C4-2B (cell line): ENCODE measurements around the gene LAMB2.

ENCODE experiments used
- H3K27ac ChIP-seq: fragments of 450-650 bp; 2 replicates; pipeline ENCODE4 v1.5.1; 2017
- CTCF ChIP-seq: fragments of 450-650 bp; conservative IDR thresholded peaks from 2 replicates; pipeline ENCODE4 v1.5.1; 2017; ENCODE audit warnings: mild to moderate bottlenecking
- ZFX ChIP-seq: fragments of 450-650 bp; IDR thresholded peaks from 2 replicates; pipeline ENCODE4 v1.6.1; 2017

LAMB2 gene

GRCh38 chr3:49081429-49081828 lies 51.4 kb downstream of the LAMB2 start:
- no peak overlapping the region for H3K27ac ChIP-seq
- TF ChIP-seq CTCF (no peak), ZFX (no peak)

DNA sequence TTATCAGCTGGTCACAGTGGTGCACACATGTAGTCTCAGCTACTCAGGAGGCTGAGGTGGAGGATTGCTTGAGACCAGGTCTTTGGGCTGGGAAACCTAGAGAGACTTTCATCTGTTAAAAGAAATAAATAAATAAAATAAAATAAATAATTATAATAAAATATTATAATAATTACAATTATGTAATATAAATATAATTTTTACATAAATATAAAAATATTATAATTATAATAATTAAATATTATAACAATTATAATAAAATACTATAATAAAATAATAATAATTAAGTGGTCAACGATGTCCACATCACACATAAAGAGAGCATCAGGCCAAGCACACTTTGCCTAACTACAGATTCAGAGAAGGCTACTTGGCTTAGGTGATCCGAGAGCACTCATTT lies 53.6 kb downstream of the LAMB2 start:
- H3K27ac ChIP-seq: no peak overlapping the region
- TF ChIP-seq CTCF: no peak
- TF ChIP-seq ZFX: no peak

GRCh38 chr3:49076646-49077045 lies 56.2 kb downstream of the LAMB2 start:
- no peak overlapping the region for H3K27ac ChIP-seq
- TF ChIP-seq CTCF (no peak), ZFX (no peak)

GRCh38 chr3:49076116-49076515 lies 56.7 kb downstream of the LAMB2 start:
- H3K27ac ChIP-seq: no peak overlapping the region
- TF ChIP-seq CTCF: no peak
- TF ChIP-seq ZFX: no peak
